ENCODE measurements around the gene DCUN1D5. TPM values are rescaled to one million over a fixed set of nuclear protein-coding genes. Genes with fewer than 3 reads are reported as not detected.

DCUN1D5 gene
- total and polyA plus RNA-seq, 9 of the 15 experiments (the other 6 are each of a cell fraction or from before 2014, with no cell fraction given) = 38.4 to 242 (median 115) TPM

DNA sequence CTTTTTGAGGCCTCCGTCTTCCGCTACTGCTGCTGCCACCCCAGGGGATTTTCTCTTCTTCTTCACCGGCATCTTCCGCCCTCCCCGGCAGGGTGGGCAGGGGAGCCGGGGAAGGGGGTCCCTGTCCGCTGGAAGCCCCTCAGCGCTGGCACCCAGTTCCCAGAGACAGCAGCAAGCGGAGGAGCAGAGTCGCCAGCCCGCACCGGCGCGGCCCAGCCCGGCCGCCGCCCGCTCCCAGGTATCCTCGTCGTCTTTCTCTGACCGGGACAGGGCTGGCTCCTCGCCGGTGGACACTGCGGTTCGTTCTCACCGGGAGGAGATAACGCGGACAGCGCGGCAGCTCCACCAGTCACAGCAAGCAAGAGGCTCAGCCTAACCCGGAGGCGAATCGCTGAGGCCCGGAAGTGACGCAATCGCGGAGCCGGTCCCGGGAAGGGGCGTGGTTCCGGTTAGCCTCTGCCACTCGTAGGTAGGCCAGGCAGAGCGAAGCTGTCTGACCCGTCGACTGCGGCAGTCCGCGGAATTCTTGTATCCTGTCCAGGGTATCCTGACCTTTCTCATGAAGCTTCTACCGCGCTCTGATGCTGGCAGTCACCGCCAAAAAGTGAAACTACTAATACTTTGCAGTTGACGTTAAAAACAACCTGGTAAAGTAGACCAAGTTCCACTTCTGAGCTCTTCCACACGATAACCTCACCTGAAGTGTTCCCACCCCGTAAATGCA is at the start of gene DCUN1D5 (continued):
- TF ChIP-seq, protein P1, sequence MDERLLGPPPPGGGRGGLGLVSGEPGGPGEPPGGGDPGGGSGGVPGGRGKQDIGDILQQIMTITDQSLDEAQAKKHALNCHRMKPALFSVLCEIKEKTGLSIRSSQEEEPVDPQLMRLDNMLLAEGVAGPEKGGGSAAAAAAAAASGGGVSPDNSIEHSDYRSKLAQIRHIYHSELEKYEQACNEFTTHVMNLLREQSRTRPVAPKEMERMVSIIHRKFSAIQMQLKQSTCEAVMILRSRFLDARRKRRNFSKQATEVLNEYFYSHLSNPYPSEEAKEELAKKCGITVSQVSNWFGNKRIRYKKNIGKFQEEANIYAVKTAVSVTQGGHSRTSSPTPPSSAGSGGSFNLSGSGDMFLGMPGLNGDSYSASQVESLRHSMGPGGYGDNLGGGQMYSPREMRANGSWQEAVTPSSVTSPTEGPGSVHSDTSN (CRISPR knock-in tag; IDR thresholded peaks at IDR 0.05; ENCODE audit: low read depth) = no peak
- TF ChIP-seq, protein P1 (tag; conservative IDR thresholded peaks at IDR 0.05; ENCODE audit: low read depth) = no peak
- TF ChIP-seq THRAP3 (IDR thresholded peaks at IDR 0.05; ENCODE audit: borderline replicate concordance) (0 out of 2 replicates have a peak, but pooled peaks have one; percentile 6), ELF1 (tag; IDR thresholded peaks at IDR 0.05) (no peak), MEF2A (IDR thresholded peaks at IDR 0.05; ENCODE audit: control insufficient read depth, low read depth, low read length) (no peak), CREBBP (IDR thresholded peaks at IDR 0.05; ENCODE audit: low read depth, low read length) (no peak), CBX8 (IDR thresholded peaks at IDR 0.05; ENCODE audit: borderline replicate concordance, extremely low read depth, low read depth, low read length, poor library complexity, severe bottlenecking) (no peak), TCF3 (CRISPR knock-in tag; IDR thresholded peaks at IDR 0.05) (no peak), SREBF2 (CRISPR knock-in tag; IDR thresholded peaks at IDR 0.05) (no peak), GATAD2B (IDR thresholded peaks at IDR 0.05; ENCODE audit: borderline replicate concordance) (no peak), ZBTB17 (CRISPR knock-in tag; IDR thresholded peaks at IDR 0.05) (0 out of 2 replicates have a peak, but pooled peaks have one; percentile 28), TEAD1 (CRISPR knock-in tag; IDR thresholded peaks at IDR 0.05) (peak in 1 of 2 experiments; percentile 50; a peak in 1 of 4 replicates), L3MBTL2 (IDR thresholded peaks at IDR 0.05) (peak; percentile 69)
- TF ChIP-seq, protein P2, sequence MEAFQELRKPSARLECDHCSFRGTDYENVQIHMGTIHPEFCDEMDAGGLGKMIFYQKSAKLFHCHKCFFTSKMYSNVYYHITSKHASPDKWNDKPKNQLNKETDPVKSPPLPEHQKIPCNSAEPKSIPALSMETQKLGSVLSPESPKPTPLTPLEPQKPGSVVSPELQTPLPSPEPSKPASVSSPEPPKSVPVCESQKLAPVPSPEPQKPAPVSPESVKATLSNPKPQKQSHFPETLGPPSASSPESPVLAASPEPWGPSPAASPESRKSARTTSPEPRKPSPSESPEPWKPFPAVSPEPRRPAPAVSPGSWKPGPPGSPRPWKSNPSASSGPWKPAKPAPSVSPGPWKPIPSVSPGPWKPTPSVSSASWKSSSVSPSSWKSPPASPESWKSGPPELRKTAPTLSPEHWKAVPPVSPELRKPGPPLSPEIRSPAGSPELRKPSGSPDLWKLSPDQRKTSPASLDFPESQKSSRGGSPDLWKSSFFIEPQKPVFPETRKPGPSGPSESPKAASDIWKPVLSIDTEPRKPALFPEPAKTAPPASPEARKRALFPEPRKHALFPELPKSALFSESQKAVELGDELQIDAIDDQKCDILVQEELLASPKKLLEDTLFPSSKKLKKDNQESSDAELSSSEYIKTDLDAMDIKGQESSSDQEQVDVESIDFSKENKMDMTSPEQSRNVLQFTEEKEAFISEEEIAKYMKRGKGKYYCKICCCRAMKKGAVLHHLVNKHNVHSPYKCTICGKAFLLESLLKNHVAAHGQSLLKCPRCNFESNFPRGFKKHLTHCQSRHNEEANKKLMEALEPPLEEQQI (IDR thresholded peaks at IDR 0.05) = no peak; the same call in 1 of the 2 replicates
- TF ChIP-seq, protein P3, sequence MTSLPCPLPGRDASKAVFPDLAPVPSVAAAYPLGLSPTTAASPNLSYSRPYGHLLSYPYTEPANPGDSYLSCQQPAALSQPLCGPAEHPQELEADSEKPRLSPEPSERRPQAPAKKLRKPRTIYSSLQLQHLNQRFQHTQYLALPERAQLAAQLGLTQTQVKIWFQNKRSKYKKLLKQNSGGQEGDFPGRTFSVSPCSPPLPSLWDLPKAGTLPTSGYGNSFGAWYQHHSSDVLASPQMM (CRISPR knock-in tag; IDR thresholded peaks at IDR 0.05) = no peak
- TF ChIP-seq, protein P4, sequence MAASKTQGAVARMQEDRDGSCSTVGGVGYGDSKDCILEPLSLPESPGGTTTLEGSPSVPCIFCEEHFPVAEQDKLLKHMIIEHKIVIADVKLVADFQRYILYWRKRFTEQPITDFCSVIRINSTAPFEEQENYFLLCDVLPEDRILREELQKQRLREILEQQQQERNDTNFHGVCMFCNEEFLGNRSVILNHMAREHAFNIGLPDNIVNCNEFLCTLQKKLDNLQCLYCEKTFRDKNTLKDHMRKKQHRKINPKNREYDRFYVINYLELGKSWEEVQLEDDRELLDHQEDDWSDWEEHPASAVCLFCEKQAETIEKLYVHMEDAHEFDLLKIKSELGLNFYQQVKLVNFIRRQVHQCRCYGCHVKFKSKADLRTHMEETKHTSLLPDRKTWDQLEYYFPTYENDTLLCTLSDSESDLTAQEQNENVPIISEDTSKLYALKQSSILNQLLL (CRISPR knock-in tag; IDR thresholded peaks at IDR 0.05; ENCODE audit: borderline replicate concordance) = no peak
- TF ChIP-seq, protein P5, sequence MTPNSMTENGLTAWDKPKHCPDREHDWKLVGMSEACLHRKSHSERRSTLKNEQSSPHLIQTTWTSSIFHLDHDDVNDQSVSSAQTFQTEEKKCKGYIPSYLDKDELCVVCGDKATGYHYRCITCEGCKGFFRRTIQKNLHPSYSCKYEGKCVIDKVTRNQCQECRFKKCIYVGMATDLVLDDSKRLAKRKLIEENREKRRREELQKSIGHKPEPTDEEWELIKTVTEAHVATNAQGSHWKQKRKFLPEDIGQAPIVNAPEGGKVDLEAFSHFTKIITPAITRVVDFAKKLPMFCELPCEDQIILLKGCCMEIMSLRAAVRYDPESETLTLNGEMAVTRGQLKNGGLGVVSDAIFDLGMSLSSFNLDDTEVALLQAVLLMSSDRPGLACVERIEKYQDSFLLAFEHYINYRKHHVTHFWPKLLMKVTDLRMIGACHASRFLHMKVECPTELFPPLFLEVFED (CRISPR knock-in tag; conservative IDR thresholded peaks at IDR 0.05) = no peak
